ENCODE data around the gene PI4K2A.

- no peak for TF ChIP-seq POLR2AphosphoS5 (IDR thresholded peaks at IDR 0.05)
- no peak for TF ChIP-seq CTCF (IDR thresholded peaks at IDR 0.05)
Measured at GRCh38 chr10:97669571-97669970, 29.1 kb downstream of the PI4K2A start.

Measured in stomach (tissue), 4 donors.